ENCODE results near the gene ALDH7A1.

The ALDH7A1 gene

DNA sequence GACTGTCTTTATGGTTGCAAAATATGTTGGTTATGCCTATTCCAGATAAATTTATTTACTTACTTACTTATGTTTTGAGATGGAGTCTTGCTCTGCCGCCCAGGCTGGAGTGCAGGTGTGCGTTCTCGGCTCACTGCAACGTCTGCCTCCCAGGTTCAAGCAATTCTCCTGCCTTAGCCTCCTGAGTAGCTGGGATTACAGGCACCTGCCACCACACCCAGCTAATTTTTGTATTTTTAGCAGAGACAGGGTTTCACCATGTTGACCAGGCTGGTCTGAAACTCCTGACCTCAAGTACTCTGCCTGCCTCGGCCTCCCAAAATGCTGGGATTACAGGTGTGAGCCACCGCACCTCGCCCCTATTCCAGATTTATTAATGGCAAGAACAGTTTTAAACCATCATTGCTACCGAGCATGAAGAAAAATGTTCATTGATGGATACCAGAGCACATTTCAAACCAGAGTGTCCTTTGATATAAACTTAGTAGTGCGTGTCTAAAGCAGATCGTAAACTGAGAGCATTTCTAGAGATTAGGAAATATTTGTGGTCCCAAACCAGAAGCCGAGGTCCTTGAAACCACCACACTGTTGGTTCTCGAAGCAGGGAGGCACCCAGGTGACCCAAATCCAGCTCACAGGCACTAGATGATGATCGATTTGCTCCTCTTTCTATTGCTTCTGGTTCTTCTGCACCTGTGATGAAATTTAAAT is 86.6 kb downstream of the ALDH7A1 start:
- H3K4me3 ChIP-seq (ENCODE audit: low read depth in 1 of 2, low read length in 1 of 2): no peak overlapping the region
- TF ChIP-seq, protein P1, sequence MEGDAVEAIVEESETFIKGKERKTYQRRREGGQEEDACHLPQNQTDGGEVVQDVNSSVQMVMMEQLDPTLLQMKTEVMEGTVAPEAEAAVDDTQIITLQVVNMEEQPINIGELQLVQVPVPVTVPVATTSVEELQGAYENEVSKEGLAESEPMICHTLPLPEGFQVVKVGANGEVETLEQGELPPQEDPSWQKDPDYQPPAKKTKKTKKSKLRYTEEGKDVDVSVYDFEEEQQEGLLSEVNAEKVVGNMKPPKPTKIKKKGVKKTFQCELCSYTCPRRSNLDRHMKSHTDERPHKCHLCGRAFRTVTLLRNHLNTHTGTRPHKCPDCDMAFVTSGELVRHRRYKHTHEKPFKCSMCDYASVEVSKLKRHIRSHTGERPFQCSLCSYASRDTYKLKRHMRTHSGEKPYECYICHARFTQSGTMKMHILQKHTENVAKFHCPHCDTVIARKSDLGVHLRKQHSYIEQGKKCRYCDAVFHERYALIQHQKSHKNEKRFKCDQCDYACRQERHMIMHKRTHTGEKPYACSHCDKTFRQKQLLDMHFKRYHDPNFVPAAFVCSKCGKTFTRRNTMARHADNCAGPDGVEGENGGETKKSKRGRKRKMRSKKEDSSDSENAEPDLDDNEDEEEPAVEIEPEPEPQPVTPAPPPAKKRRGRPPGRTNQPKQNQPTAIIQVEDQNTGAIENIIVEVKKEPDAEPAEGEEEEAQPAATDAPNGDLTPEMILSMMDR (IDR thresholded peaks at IDR 0.05): no peak
- H3K4me1 ChIP-seq (ENCODE audit: control insufficient read depth in 1 of 2, insufficient read depth in 1 of 2, low read depth in 1 of 2, low read length in 1 of 2): no peaks in the 10 kb centered on the region
- H3K36me3 ChIP-seq: no peaks in the 10 kb centered on the region
- H3K27ac ChIP-seq: no peak overlapping the region
- no peaks in the 10 kb centered on the region for H3K27me3 ChIP-seq
- no peaks in the 10 kb centered on the region for H3K9me3 ChIP-seq

DNA sequence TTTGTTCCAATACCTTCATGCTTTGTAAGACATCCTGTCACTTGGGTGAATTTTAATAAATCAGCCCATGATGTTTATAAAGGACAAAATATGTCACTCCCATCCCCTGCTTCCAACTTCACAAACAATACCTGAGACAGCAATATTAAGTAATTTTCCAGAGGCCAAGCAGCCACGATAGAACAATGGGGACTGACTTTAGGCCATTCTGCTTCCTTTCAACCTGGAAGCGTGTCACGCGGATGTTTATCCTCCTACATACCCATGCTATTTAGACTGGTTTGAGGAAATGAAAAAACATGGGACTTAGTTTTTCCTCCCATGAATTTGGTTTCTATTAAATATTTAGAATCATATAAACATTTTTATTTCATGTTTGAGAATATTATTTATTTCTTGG is 88.9 kb downstream of the ALDH7A1 start:
- Histone ChIP-seq H3K4me1 (ENCODE audit: control insufficient read depth in 1 of 2, insufficient read depth in 1 of 2, low read depth in 1 of 2, low read length in 1 of 2) (no peaks in the 10 kb centered on the region), H3K27ac (no peak overlapping the region), H3K36me3 (no peaks in the 10 kb centered on the region), H3K4me3 (ENCODE audit: low read depth in 1 of 2, low read length in 1 of 2) (no peak overlapping the region), H3K27me3 (no peaks in the 10 kb centered on the region), H3K9me3 (no peaks in the 10 kb centered on the region)
- TF ChIP-seq, protein P1 (IDR thresholded peaks at IDR 0.05): no peak

DNA sequence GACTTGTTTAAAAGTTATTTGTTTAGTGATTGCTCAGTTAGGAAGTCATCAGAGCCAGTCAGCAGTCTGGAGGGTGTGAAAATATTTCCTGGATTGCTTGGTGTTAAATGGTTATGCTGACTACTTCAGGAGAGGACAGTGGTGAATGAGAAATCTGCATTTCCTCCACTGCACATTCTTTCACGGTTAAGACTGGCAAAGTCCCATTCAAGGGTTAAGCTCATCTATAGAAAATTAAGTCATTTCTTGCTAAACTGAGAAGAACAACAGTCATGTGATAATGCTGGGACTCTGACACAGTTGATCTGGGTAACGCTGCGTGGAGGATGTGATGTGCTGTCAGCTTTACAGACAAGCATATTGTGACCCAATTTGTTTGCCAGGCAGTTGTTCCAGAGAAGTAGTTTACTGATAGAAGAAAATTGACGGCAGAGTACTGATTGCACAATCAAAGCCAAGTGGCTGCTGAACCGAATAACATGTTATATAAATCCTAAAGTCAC is 91.4 kb downstream of the ALDH7A1 start:
- no peaks in the 10 kb centered on the region for H3K36me3 ChIP-seq
- H3K4me1 ChIP-seq (ENCODE audit: control insufficient read depth in 1 of 2, insufficient read depth in 1 of 2, low read depth in 1 of 2, low read length in 1 of 2): no peaks in the 10 kb centered on the region
- H3K4me3 ChIP-seq (ENCODE audit: low read depth in 1 of 2, low read length in 1 of 2): no peak overlapping the region
- TF ChIP-seq, protein P1 (IDR thresholded peaks at IDR 0.05): no peak
- H3K27me3 ChIP-seq: no peaks in the 10 kb centered on the region
- H3K27ac ChIP-seq: no peak overlapping the region
- no peaks in the 10 kb centered on the region for H3K9me3 ChIP-seq

DNA sequence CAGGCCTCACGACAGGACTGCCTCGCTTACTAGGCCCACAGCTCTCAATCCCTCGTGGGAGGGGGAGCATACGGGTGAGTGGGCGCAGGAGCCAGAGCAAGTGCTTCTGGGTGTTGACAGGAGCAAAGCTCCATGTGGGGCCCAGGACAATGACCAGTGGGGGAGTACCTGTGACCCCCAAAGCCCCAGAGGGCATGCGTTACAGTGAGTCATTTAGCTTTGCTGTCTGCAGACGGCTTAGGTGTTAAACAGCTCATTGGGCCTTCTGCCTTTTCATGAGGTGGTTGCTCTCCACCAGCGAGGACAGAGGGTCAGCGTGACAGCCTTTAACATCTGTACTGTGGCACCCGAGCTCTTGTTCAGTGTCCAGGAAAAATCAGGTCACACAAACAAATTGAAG is 93.6 kb downstream of the ALDH7A1 start:
- Histone ChIP-seq H3K27me3 (no peaks in the 10 kb centered on the region), H3K4me1 (ENCODE audit: control insufficient read depth in 1 of 2, insufficient read depth in 1 of 2, low read depth in 1 of 2, low read length in 1 of 2) (no peaks in the 10 kb centered on the region), H3K9me3 (no peaks in the 10 kb centered on the region), H3K36me3 (no peaks in the 10 kb centered on the region), H3K4me3 (ENCODE audit: low read depth in 1 of 2, low read length in 1 of 2) (no peak overlapping the region), H3K27ac (no peak overlapping the region)
- TF ChIP-seq, protein P1 (IDR thresholded peaks at IDR 0.05): no peak

DNA sequence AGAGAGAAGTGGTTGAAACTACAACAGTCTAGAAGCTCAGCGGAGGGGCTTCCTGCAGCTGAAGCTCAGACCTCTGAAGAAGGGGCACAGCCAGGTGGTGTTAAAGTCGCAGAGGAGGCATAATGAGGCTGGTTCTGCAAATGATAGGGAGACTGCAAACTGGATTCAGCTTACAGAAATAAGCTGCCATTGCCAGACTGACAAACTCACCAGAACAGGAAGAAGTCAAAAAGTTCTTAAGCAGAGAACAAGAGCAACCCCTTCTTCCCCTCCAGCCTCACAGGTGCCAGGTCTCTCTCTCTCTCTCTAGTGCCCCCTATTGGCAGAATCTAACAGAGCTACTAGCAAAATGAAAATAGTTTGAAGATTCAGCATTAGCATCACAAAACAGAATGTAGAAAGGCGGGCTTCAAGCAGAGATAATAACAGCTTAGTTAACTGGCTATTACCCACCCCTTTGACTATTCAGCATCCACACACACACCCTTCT is 95.1 kb downstream of the ALDH7A1 start:
- Histone ChIP-seq H3K36me3 (no peaks in the 10 kb centered on the region), H3K9me3 (no peaks in the 10 kb centered on the region), H3K27me3 (no peaks in the 10 kb centered on the region), H3K4me1 (ENCODE audit: control insufficient read depth in 1 of 2, insufficient read depth in 1 of 2, low read depth in 1 of 2, low read length in 1 of 2) (no peaks in the 10 kb centered on the region), H3K27ac (no peak overlapping the region), H3K4me3 (ENCODE audit: low read depth in 1 of 2, low read length in 1 of 2) (no peak overlapping the region)
- TF ChIP-seq, protein P1 (IDR thresholded peaks at IDR 0.05): no peak
